ES-I3 (cell line): ENCODE measurements around the gene KCNV2.

Experiments
- H3K36me3 ChIP-seq: 2 replicates; pipeline ENCODE4 v1.6.1; 2013; ENCODE audit warnings: mild to moderate bottlenecking, low read length, control low read depth, moderate library complexity; ENCODE audit not compliant: insufficient read depth
- H3K4me1 ChIP-seq: 2 replicates; pipeline ENCODE4 v1.6.1; 2013; ENCODE audit warnings: mild to moderate bottlenecking, control low read depth, low read length; ENCODE audit not compliant: insufficient read depth
- H3K9ac ChIP-seq: 2 replicates; pipeline ENCODE4 v1.6.1; 2013; ENCODE audit warnings: low read depth, mild to moderate bottlenecking, low read length, moderate library complexity
- H3K9me3 ChIP-seq: 2 replicates; pipeline ENCODE4 v1.6.1; 2013; ENCODE audit warnings: mild to moderate bottlenecking, low read length, moderate library complexity; ENCODE audit not compliant: control insufficient read depth, insufficient read depth

The KCNV2 gene

DNA sequence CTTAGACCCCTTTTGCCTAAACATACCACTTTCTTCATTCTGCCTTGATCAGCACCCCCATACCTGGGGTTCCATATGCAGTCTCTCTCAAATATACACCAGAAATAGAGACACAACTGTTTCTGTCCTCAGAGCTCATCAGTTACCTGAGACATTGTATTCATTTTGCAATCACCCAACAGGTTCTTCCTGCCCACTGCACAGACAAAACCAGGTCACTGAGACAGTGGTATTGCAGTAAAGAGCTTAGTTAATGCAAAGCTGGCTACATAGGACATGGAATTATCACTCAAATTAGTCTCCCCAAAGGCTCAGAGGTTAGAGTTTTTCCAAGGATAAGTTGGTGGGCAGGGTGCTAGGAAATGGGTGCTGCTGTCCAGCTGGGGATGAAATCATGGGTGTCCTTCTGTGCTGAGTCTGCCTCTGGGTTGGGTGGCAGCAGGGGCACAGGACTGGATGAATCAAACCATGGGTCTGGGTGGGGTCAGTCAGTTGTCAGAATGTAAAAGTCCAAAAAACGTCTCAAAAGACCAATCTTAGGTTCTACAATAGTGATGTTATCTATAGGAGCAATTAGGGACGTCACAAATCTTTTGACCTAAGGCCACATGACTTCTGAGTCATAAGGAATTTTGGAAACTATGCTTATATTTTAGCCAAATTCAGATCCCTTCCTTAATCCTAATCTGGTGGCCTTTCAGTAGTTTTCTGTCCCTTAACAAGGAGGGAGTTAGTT, 41.0 kb downstream of the KCNV2 start:
- no peaks in the 10 kb centered on the region for H3K9me3 ChIP-seq
- H3K36me3 ChIP-seq, result no peaks in the 10 kb centered on the region
- H3K4me1 ChIP-seq, result peaks cover 17% of the 10 kb centered on the region; the same call in 1 of the 2 replicates
- H3K9ac ChIP-seq, result no peak overlapping the region

DNA sequence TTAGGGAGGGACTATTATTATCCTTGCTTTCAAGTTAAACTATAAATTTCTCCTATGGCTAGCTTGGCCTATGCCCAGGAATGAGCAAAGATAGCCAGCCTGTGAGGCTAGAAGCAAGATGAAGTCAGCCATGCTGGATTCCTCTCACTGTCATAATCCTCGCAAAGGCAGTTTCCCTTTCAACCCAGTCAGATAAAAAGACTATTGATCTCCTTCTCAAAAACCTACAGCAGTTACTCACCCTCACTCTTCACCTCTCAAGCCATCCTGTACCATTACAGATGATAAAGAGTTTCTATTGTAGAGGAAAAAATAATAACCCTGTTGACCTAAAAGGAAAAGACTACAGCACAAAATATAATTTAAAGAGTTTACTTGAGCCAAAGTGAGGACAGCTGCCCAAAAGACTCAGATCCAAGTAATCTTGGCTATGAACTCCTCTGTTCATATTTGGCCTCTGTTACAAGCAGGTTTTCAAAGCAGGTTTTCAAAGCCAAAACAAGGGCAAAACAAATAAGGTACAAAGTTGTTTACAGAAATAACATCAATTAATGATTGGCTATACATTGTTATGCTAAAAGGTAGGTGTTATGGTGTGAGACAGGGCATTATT, 41.7 kb downstream of the KCNV2 start:
- peaks cover 17% of the 10 kb centered on the region; the same call in 1 of the 2 replicates for H3K4me1 ChIP-seq
- no peaks in the 10 kb centered on the region for H3K36me3 ChIP-seq

GRCh38 chr9:2761424-2761823, 44.1 kb downstream of the KCNV2 start:
- Histone ChIP-seq H3K9me3 (no peaks in the 10 kb centered on the region), H3K9ac (no peak overlapping the region), H3K36me3 (no peaks in the 10 kb centered on the region), H3K4me1 (peaks cover 24% of the 10 kb centered on the region)

More for the DNA sequence above, 41.7 kb downstream of the KCNV2 start:
- no peaks in the 10 kb centered on the region for H3K9me3 ChIP-seq
- H3K9ac ChIP-seq, result no peak overlapping the region

DNA sequence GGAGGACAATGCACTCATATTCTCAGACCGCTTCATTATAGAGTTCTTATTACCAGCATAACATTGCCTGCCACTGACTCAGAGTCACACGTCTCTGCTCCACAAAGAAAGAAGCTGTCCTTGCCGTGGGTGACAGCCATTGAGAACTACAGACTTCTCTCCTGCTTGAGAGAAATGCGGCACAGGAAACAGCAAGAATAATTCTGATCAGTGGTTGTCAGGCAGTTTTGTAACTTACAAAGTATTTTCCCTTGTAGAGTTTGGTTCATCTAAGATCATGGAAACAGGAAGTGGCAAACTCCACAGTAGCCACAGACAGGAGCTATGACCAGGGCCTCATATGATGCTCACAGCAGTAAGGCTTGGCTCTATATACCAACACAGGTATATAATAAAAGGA, 47.0 kb downstream of the KCNV2 start:
- H3K36me3 ChIP-seq, result 0 out of 2 replicates have a peak, but pooled peaks cover under 1% of the 10 kb centered on the region
- peaks cover 20% of the 10 kb centered on the region for H3K4me1 ChIP-seq
- H3K9ac ChIP-seq, result no peak overlapping the region
- H3K9me3 ChIP-seq, result no peaks in the 10 kb centered on the region

DNA sequence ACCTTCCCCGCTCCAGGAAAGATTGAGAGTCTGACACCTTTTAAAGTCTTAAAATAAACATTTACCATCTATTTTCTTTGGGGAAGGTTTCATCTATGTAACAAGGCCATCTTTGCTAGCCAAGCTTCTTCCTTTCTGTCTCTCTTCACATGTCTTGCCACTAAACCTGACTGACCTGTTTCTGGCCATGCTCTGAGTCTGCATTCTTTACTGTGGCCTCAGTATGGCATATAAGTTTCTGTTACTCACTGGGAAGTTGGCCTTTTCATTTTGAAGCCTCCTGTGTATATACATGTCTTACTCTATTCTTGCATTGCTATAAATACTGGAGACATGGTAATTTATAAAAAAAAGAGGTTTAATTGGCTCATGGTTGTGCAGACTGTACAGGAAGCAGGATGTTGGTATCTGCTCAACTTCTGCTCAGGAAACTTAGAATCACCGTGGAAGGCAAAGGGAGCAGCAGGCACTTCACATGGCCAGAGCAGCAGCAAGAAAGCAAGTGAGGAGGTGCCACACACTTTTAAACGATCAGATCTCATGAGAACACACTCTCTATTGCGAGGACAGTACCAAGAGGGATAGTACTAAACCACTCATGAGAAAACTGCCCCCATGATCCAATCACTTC, 48.1 kb downstream of the KCNV2 start:
- no peaks in the 10 kb centered on the region for H3K9me3 ChIP-seq
- H3K36me3 ChIP-seq, result peaks cover 6% of the 10 kb centered on the region; the same call in 1 of the 2 replicates
- H3K4me1 ChIP-seq, result peaks cover 14% of the 10 kb centered on the region

GRCh38 chr9:2767800-2768677, 50.7 kb downstream of the KCNV2 start:
- peaks cover 15% of the 10 kb centered on the region for H3K4me1 ChIP-seq

More for the DNA sequence above, 48.1 kb downstream of the KCNV2 start:
- no peak overlapping the region for H3K9ac ChIP-seq

DNA sequence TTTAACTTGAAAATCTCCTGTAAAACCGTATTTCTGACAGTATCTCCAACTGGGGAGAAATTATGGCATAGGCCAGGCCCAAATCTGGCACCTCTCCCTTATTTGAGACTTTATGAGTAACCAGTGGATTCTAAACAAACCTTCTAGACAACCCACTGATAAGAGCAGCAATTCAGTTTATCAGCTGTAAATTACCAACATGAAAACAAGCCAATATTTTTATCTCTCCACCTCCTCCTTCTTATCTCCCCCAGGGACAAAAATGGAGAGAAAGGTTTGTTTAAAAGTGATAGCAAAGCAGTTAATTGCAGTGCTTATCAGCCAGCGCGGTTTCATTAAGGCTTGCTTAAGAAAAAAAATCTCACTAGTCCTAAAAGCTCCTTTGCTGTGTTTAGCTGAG, 53.8 kb downstream of the KCNV2 start:
- Histone ChIP-seq H3K9me3 (no peaks in the 10 kb centered on the region), H3K9ac (no peak overlapping the region), H3K4me1 (peaks cover 8% of the 10 kb centered on the region; the same call in 1 of the 2 replicates), H3K36me3 (peaks cover 9% of the 10 kb centered on the region; the same call in 1 of the 2 replicates)

More at GRCh38 chr9:2767800-2768677, 50.7 kb downstream of the KCNV2 start:
- Histone ChIP-seq H3K9ac (no peak overlapping the region), H3K36me3 (peaks cover 6% of the 10 kb centered on the region; the same call in 1 of the 2 replicates), H3K9me3 (no peaks in the 10 kb centered on the region)

DNA sequence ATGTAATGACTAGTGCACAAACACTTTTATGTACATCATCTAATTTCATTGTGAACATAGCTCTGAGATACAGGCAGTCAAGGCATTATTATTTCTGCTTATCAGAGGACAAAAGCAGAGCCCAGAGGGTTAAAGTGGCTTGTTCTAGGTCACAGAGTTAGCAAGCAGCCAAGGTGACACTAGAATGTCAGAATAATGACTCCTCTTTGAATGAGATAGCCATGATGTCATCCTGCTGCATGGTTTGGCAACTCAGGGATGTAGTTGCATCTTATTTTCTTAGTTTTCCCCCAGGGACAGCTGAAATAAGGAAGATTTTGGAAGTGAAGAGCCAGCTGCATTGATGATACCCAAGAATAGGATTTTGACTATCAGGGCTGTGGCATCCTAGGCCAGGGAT, 54.4 kb downstream of the KCNV2 start:
- Histone ChIP-seq H3K36me3 (peaks cover 9% of the 10 kb centered on the region; the same call in 1 of the 2 replicates), H3K9me3 (no peaks in the 10 kb centered on the region; the same call in 1 of the 2 replicates), H3K4me1 (peaks cover 8% of the 10 kb centered on the region; the same call in 1 of the 2 replicates), H3K9ac (no peak overlapping the region)

GRCh38 chr9:2777454-2777853, 60.1 kb downstream of the KCNV2 start:
- Histone ChIP-seq H3K9ac (no peak overlapping the region), H3K36me3 (peaks cover 21% of the 10 kb centered on the region), H3K4me1 (no peaks in the 10 kb centered on the region), H3K9me3 (peaks cover 18% of the 10 kb centered on the region; the same call in 1 of the 2 replicates)

- peaks cover 21% of the 10 kb centered on the region for H3K36me3 ChIP-seq
- H3K4me1 ChIP-seq, result no peaks in the 10 kb centered on the region
These were observed 61.5 kb downstream of the KCNV2 start for GRCh38 chr9:2778816-2779215.

More at GRCh38 chr9:2778816-2779215, 61.5 kb downstream of the KCNV2 start:
- Histone ChIP-seq H3K9ac (no peak overlapping the region), H3K9me3 (peaks cover 18% of the 10 kb centered on the region; the same call in 1 of the 2 replicates)
